H1 (cell line): ENCODE results near the gene MYPN. TPM values are rescaled to one million over a fixed set of nuclear protein-coding genes. Genes with fewer than 3 reads are reported as not detected.

Source experiments
- CTCF ChIA-PET: fragments of 300-600 bp; sonication (Branson Sonifier 250); formaldehyde crosslinking; loops from one replicate; lab custom pipeline; 2021; ENCODE audit not compliant: partially characterized antibody; lab: Charles Lee
- POLR2A ChIA-PET: fragments of 300-600 bp; sonication (Branson Sonifier 250); formaldehyde crosslinking; loops from one replicate; lab custom pipeline; 2021; ENCODE audit warnings: inconsistent platforms; ENCODE audit not compliant: partially characterized antibody; lab: Charles Lee
- DNase-seq, 2 experiments: peaks; one replicate each; pipeline versions ENCODE4 v3.0.0 to v3.0.0-alpha.2; 2010 to 2022; ENCODE audit warnings: low spot score in 2 of 2, low read depth in 1 of 2, mixed read lengths in 1 of 2
- FAIRE-seq: peaks from 2 replicates; lab custom pipeline; 2011; peaks lifted over from hg19 to GRCh38; lab: Jason Lieb, UNC
- H2AFZ ChIP-seq: 2 replicates; pipeline ENCODE4 v1.8.1; 2012; ENCODE audit warnings: low read length, inconsistent platforms
- H2AK5ac ChIP-seq: 2 replicates; pipeline ENCODE4 v1.6.1; 2013; ENCODE audit warnings: low read depth, low read length
- H2BK120ac ChIP-seq: replicated peaks from 2 replicates; pipeline ENCODE3; 2013; ENCODE audit warnings: low read depth, low read length, inconsistent platforms
- H2BK12ac ChIP-seq: 2 replicates; pipeline ENCODE4 v1.6.1; 2013; ENCODE audit warnings: low read depth, low read length
- H2BK15ac ChIP-seq: 2 replicates; pipeline ENCODE4 v1.6.1; 2013; ENCODE audit warnings: low read length
- H2BK20ac ChIP-seq: 2 replicates; pipeline ENCODE4 v1.6.1; 2013; ENCODE audit warnings: low read length
- H2BK5ac ChIP-seq: 2 replicates; pipeline ENCODE4 v1.6.1; 2013; ENCODE audit warnings: low read depth, low read length
- H3K14ac ChIP-seq: 2 replicates; pipeline ENCODE4 v1.6.1; 2013; ENCODE audit warnings: inconsistent platforms; ENCODE audit not compliant: insufficient read length
- H3K18ac ChIP-seq: 2 replicates; pipeline ENCODE4 v1.6.1; 2013; ENCODE audit warnings: low read length; ENCODE audit errors: extremely low read depth
- H3K23ac ChIP-seq: 2 replicates; pipeline ENCODE4 v1.6.1; 2013; ENCODE audit warnings: inconsistent platforms; ENCODE audit not compliant: insufficient read length
- H3K23me2 ChIP-seq: 2 replicates; pipeline ENCODE4 v1.6.1; 2013; ENCODE audit warnings: low read depth, low read length
- H3K27ac ChIP-seq: 2 replicates; pipeline ENCODE4 v1.6.1; 2011; ENCODE audit warnings: low read depth, low read length, inconsistent platforms
- H3K27me3 ChIP-seq, 4 experiments: replicated peaks in 1 of 4; 1 replicate in 1 of 4; 2 replicates in 3 of 4; pipeline versions ENCODE4 v1.6.1 to v1.8.1; 2011 to 2013; ENCODE audit warnings: low read length in 3 of 4, mild to moderate bottlenecking in 3 of 4, inconsistent platforms in 2 of 4, mixed read lengths in 2 of 4, moderate library complexity in 1 of 4; ENCODE audit not compliant: control insufficient read depth in 3 of 4, insufficient read depth in 3 of 4; ENCODE audit errors: extremely low read depth in 1 of 4
- H3K36me3 ChIP-seq, 4 experiments: 2 replicates each; pipeline versions ENCODE4 v1.6.1 to v1.8.1; 2011 to 2013; ENCODE audit warnings: mild to moderate bottlenecking in 4 of 4, low read length in 3 of 4, moderate library complexity in 2 of 4, control low read depth in 1 of 4, inconsistent platforms in 1 of 4; ENCODE audit not compliant: insufficient read depth in 4 of 4, control insufficient read depth in 2 of 4
- H3K4ac ChIP-seq: replicated peaks from 2 replicates; pipeline ENCODE3; 2013; ENCODE audit warnings: low read length, low read depth, mixed read lengths, inconsistent platforms; ENCODE audit not compliant: insufficient read length
- H3K4me1 ChIP-seq, 4 experiments: replicated peaks in 1 of 4; 1 replicate in 1 of 4; 2 replicates in 3 of 4; pipeline versions ENCODE4 v1.6.1 to v1.8.1; 2011 to 2013; ENCODE audit warnings: low read length in 3 of 4, inconsistent platforms in 2 of 4, mixed read lengths in 1 of 4; ENCODE audit not compliant: insufficient read depth in 4 of 4, control insufficient read depth in 3 of 4
- H3K4me2 ChIP-seq, 2 experiments: 2 replicates each; pipeline versions ENCODE4 v1.6.1 to v1.8.1; 2011 to 2013; ENCODE audit warnings: low read depth in 2 of 2, low read length in 2 of 2, control low read depth in 1 of 2, inconsistent platforms in 1 of 2, mild to moderate bottlenecking in 1 of 2; ENCODE audit not compliant: insufficient read depth in 1 of 2
- H3K4me3 ChIP-seq, 4 experiments: fragments of 200-600, 300-600 bp in 1 of 4; sonication (generic), shearing (Covaris generic), sonication (Bioruptor Twin) in 1 of 4; 2 replicates each; pipeline versions ENCODE4 v1.5.1 to v1.8.1; 2011 to 2016; ENCODE audit warnings: low read length in 4 of 4, low read depth in 3 of 4, control low read depth in 2 of 4, inconsistent platforms in 2 of 4, mild to moderate bottlenecking in 2 of 4, mixed read lengths in 1 of 4, moderate library complexity in 1 of 4; ENCODE audit not compliant: insufficient read depth in 2 of 4; ENCODE audit errors: extremely low read depth in 1 of 4
- H3K56ac ChIP-seq: replicated peaks from 2 replicates; pipeline ENCODE3; 2013; ENCODE audit warnings: low read depth, mild to moderate bottlenecking, mixed read lengths, low read length, inconsistent platforms; ENCODE audit not compliant: insufficient read length
- H3K79me1 ChIP-seq: 2 replicates; pipeline ENCODE4 v1.6.1; 2013; ENCODE audit warnings: low read depth, low read length, control low read depth
- H3K79me2 ChIP-seq, 2 experiments: 2 replicates each; pipeline versions ENCODE4 v1.6.1 to v1.8.1; 2012 to 2013; ENCODE audit warnings: low read length in 2 of 2, mild to moderate bottlenecking in 2 of 2, inconsistent platforms in 1 of 2; ENCODE audit not compliant: insufficient read depth in 2 of 2, control insufficient read depth in 1 of 2
- H3K9ac ChIP-seq, 4 experiments: replicated peaks in 1 of 4; 1 replicate in 1 of 4; 2 replicates in 3 of 4; pipeline versions ENCODE4 v1.6.1 to v1.8.1; 2011 to 2013; ENCODE audit warnings: low read depth in 3 of 4, low read length in 3 of 4, control low read depth in 2 of 4, mild to moderate bottlenecking in 2 of 4, moderate library complexity in 2 of 4, inconsistent platforms in 1 of 4; ENCODE audit errors: extremely low read depth in 1 of 4
- H3K9me3 ChIP-seq, 2 experiments: 2 replicates each; pipeline versions ENCODE4 v1.6.1 to v1.8.1; 2012 to 2013; ENCODE audit warnings: mild to moderate bottlenecking in 2 of 2, moderate library complexity in 2 of 2, control low read depth in 1 of 2, inconsistent platforms in 1 of 2, low read depth in 1 of 2, low read length in 1 of 2, mixed read lengths in 1 of 2; ENCODE audit not compliant: insufficient read depth in 2 of 2
- H4K20me1 ChIP-seq, 2 experiments: replicated peaks in 1 of 2; 2 replicates each; pipeline versions ENCODE3 to v1.8.1; 2011 to 2013; ENCODE audit warnings: inconsistent platforms in 2 of 2, low read length in 2 of 2, mild to moderate bottlenecking in 1 of 2; ENCODE audit not compliant: insufficient read depth in 2 of 2, control insufficient read depth in 1 of 2
- H4K5ac ChIP-seq: 2 replicates; pipeline ENCODE4 v1.6.1; 2013; ENCODE audit warnings: low read length, low read depth, mixed read lengths, inconsistent platforms; ENCODE audit not compliant: insufficient read length
- H4K8ac ChIP-seq: 2 replicates; pipeline ENCODE4 v1.8.0; 2013; ENCODE audit warnings: mild to moderate bottlenecking, moderate library complexity, low read length, inconsistent platforms; ENCODE audit not compliant: insufficient read depth; ENCODE audit errors: extremely low read depth
- H4K91ac ChIP-seq: replicated peaks from 2 replicates; pipeline ENCODE3; 2013; ENCODE audit warnings: low read length, mixed read lengths, inconsistent platforms; ENCODE audit not compliant: insufficient read length
- BRCA1 ChIP-seq: IDR thresholded peaks from 2 replicates; pipeline ENCODE4 v1.6.1; 2012; ENCODE audit warnings: low read depth, low read length, improper control_type of control experiment
- FOSL1 ChIP-seq: IDR thresholded peaks from 2 replicates; pipeline ENCODE4 v1.6.1; 2011; ENCODE audit warnings: mild to moderate bottlenecking, low read depth, low read length, moderate library complexity; ENCODE audit not compliant: insufficient read depth
- JUN ChIP-seq: IDR thresholded peaks from 2 replicates; pipeline ENCODE4 v1.6.1; 2011; ENCODE audit warnings: low read depth, mild to moderate bottlenecking, improper control_type of control experiment, low read length
- JUND ChIP-seq: IDR thresholded peaks from 2 replicates; pipeline ENCODE4 v1.6.1; 2011; ENCODE audit warnings: mild to moderate bottlenecking, improper control_type of control experiment, low read length
- KDM5A ChIP-seq: fragments of 200-600 bp; IDR thresholded peaks from 2 replicates; pipeline ENCODE4 v1.7.1; 2012; ENCODE audit warnings: mild to moderate bottlenecking, low read length, inconsistent platforms, mixed read lengths
- RNF2 ChIP-seq: fragments of 200-900, 300-1000 bp; sonication (generic); IDR thresholded peaks from 2 replicates; pipeline ENCODE4 v1.7.1; 2016; ENCODE audit warnings: borderline replicate concordance, low read depth, mild to moderate bottlenecking, antibody characterized with exemption, low read length; ENCODE audit not compliant: poor library complexity, severe bottlenecking; ENCODE audit errors: missing control alignments
- RXRA ChIP-seq: IDR thresholded peaks from 2 replicates; pipeline ENCODE4 v1.6.1; 2011; ENCODE audit warnings: low read depth, mild to moderate bottlenecking, low read length, moderate library complexity; ENCODE audit not compliant: insufficient read depth
- SIN3A ChIP-seq, 2 experiments: IDR thresholded peaks in 1 of 2; conservative IDR thresholded peaks in 1 of 2; 2 replicates each; pipeline ENCODE4 v1.6.1; 2011 to 2012; ENCODE audit warnings: low read length in 2 of 2, improper control_type of control experiment in 1 of 2, low read depth in 1 of 2, mild to moderate bottlenecking in 1 of 2
- SIX5 ChIP-seq: IDR thresholded peaks from 2 replicates; pipeline ENCODE4 v1.6.1; 2011; ENCODE audit warnings: mild to moderate bottlenecking, low read depth, low read length
- SP2 ChIP-seq: IDR thresholded peaks from 2 replicates; pipeline ENCODE4 v1.6.1; 2012; ENCODE audit warnings: mild to moderate bottlenecking, low read length, inconsistent platforms
- SRF ChIP-seq: IDR thresholded peaks from 2 replicates; pipeline ENCODE4 v1.6.1; 2011; ENCODE audit warnings: mild to moderate bottlenecking, low read depth, low read length, moderate library complexity
- WGBS, 2 experiments: shearing (Covaris generic) in 1 of 2; methylation state at CpG; one replicate each; pipeline versions ENCODE4 v1.1.6 to v1.1.7; 2013 to 2015; ENCODE audit warnings: low lambda C conversion rate in 2 of 2, mixed read lengths in 2 of 2, inconsistent platforms in 1 of 2, low coverage in 1 of 2, missing lambda C conversion rate in 1 of 2; ENCODE audit not compliant: insufficient replicate concordance in 2 of 2, insufficient coverage in 1 of 2, insufficient read length in 1 of 2; ENCODE audit errors: extremely low coverage in 1 of 2, missing lambda C conversion rate in 1 of 2; 5-methylcytosine and 5-hydroxymethylcytosine counted together
- polyA plus RNA-seq, 7 experiments: library from polyadenylated mRNA; depleted of rRNA in 3 of 7; stranded (reverse) in 5 of 7; unstranded in 2 of 7; fragments of >200 nt in 5 of 7; fragments of 200-250 nt in 2 of 7; gene quantifications; 1 replicate in 5 of 7; 2 replicates in 1 of 7; 4 replicates in 1 of 7; pipeline versions ENCODE4 v1.2.1 to v1.2.3, GENCODE V29; 2011 to 2013; ENCODE audit warnings: missing spikeins in 2 of 7, mixed read lengths in 2 of 7
- total RNA-seq: library from RNA; stranded (reverse); fragmentation: NEBNext Ultra II Directional; extraction: Animal tissue kit (Norgen Biotek cat#: 25700); gene quantifications from 2 replicates; pipeline ENCODE4 v1.2.1, GENCODE V29; 2021

Gene MYPN
- total and polyA plus RNA-seq, 2 of the 8 experiments (the other 6 are each of a cell fraction or from before 2014, with no cell fraction given) = not detected

- Histone ChIP-seq H3K4ac (no peak overlapping the region), H3K18ac (no peak overlapping the region), H3K9ac (no peak overlapping the region), H3K4me1 (peaks cover 0 to 5% (median 0%) of the 10 kb centered on the region in 4 experiments; a peak in 3 of 7 replicates), H3K9me3 (no peaks in the 10 kb centered on the region), H3K4me2 (peak overlapping the region in 1 of 2 experiments; percentile 90; a peak in 1 of 4 replicates), H2BK15ac (no peak overlapping the region), H3K14ac (no peak overlapping the region), H3K23me2 (peaks cover 8% of the 10 kb centered on the region), H4K91ac (no peak overlapping the region), H4K5ac (no peak overlapping the region), H3K23ac (no peak overlapping the region), H4K20me1 (no peaks in the 10 kb centered on the region), H2BK120ac (no peak overlapping the region), H3K79me1 (no peaks in the 10 kb centered on the region), H2AFZ (no peak overlapping the region), H3K56ac (no peak overlapping the region), H2BK12ac (no peak overlapping the region), H2BK5ac (no peak overlapping the region), H3K36me3 (no peaks in the 10 kb centered on the region), H2BK20ac (no peak overlapping the region), H3K27me3 (peaks cover 0 to 5% (median 3%) of the 10 kb centered on the region in 4 experiments; a peak in 4 of 7 replicates), H3K4me3 (peak overlapping the region in 2 of 4 experiments; percentile 54 to 74; a peak in 2 of 8 replicates), H2AK5ac (no peak overlapping the region), H3K79me2 (no peaks in the 10 kb centered on the region), H4K8ac (no peak overlapping the region), H3K27ac (no peak overlapping the region)
- TF ChIP-seq RNF2 (no peak), SRF (no peak), KDM5A (no peak), JUND (no peak), BRCA1 (no peak), SP2 (no peak), RXRA (no peak), JUN (no peak), SIX5 (no peak), SIN3A (conservative IDR thresholded peaks at IDR 0.05 in 1 of 2, IDR thresholded peaks at IDR 0.05 in 1 of 2; ENCODE audit: low read depth in 1 of 2, low read length in 2 of 2) (no peak), FOSL1 (no peak)
- ChIA-PET POLR2A (interaction anchor here (0.9 to 4.0 kb wide), 5 partner anchors 9 to 155 kb away, joined by 3 to 64 read pairs (median 4); partner anchors contain the start of genes HERC4, HNRNPH3 and PBLD), CTCF (interaction anchor here (1.3 to 2.0 kb wide), 8 partner anchors 10 to 95 kb away, joined by 3 to 9 read pairs (median 4); no protein-coding TSS in a partner anchor)
- FAIRE-seq (no peak), DNase-seq (no peak)
- WGBS, 2 experiments = 77% methylated on average over 5 of the region's 5 CpGs; no CpG with 5 or more reads in 1 of the 2 experiments
Observed at GRCh38 chr10:68230268-68230667, 121.0 kb downstream of the MYPN start.
